HL-60 (cell line): ENCODE data around the gene TBC1D5.

Source experiments
- DNase-seq, 2 experiments: peaks; one replicate each; pipeline ENCODE4 v3.0.0-alpha.2; 2010 to 2020; ENCODE audit warnings: low read depth in 1 of 2, low spot score in 1 of 2
- H3K27ac ChIP-seq: fragments of 250-450 bp; sonication (Bioruptor Pico); replicated peaks from 2 replicates; pipeline ENCODE4 v1.5.1; 2020; ENCODE audit warnings: mild to moderate bottlenecking, moderate library complexity
- H3K27me3 ChIP-seq: fragments of 250-450 bp; sonication (Bioruptor Pico); 2 replicates; pipeline ENCODE4 v1.5.1; 2021; ENCODE audit warnings: mild to moderate bottlenecking, moderate library complexity; ENCODE audit not compliant: insufficient read depth, poor library complexity, severe bottlenecking
- H3K4me3 ChIP-seq: replicated peaks from 2 replicates; pipeline ENCODE4 v1.5.1; 2011; ENCODE audit warnings: mild to moderate bottlenecking, control low read depth, low read length; ENCODE audit not compliant: insufficient read depth
- GABPA ChIP-seq: IDR thresholded peaks from 2 replicates; pipeline ENCODE4 v1.6.1; 2012; ENCODE audit warnings: low read depth
- POLR2AphosphoS5 ChIP-seq: IDR thresholded peaks from 2 replicates; pipeline ENCODE4 v1.6.1; 2012; ENCODE audit warnings: low read depth
- SPI1 ChIP-seq: IDR thresholded peaks from 2 replicates; pipeline ENCODE4 v1.6.1; 2012; ENCODE audit warnings: low read depth, mild to moderate bottlenecking, borderline replicate concordance
- TF ChIP-seq, protein P1 (sequence below): IDR thresholded peaks from 2 replicates; pipeline ENCODE4 v1.6.1; 2012; ENCODE audit warnings: low read depth; ENCODE audit not compliant: insufficient replicate concordance
- TF ChIP-seq, protein P2 (sequence below): IDR thresholded peaks from one replicate; pipeline ENCODE4 v1.5.1; 2011; ENCODE audit warnings: low read length, control low read depth, inconsistent platforms; ENCODE audit not compliant: insufficient read depth

Gene TBC1D5

GRCh38 chr3:17645074-17645698 is 97.2 kb downstream of the TBC1D5 start:
- DNase-seq: peak; percentile 7 to 55
- Histone ChIP-seq H3K27ac (no peak overlapping the region), H3K27me3 (no peaks in the 10 kb centered on the region), H3K4me3 (no peak overlapping the region)
- TF ChIP-seq GABPA (no peak), POLR2AphosphoS5 (no peak), SPI1 (peak; percentile 6; the same call in 1 of the 2 replicates)
- TF ChIP-seq, protein P1, sequence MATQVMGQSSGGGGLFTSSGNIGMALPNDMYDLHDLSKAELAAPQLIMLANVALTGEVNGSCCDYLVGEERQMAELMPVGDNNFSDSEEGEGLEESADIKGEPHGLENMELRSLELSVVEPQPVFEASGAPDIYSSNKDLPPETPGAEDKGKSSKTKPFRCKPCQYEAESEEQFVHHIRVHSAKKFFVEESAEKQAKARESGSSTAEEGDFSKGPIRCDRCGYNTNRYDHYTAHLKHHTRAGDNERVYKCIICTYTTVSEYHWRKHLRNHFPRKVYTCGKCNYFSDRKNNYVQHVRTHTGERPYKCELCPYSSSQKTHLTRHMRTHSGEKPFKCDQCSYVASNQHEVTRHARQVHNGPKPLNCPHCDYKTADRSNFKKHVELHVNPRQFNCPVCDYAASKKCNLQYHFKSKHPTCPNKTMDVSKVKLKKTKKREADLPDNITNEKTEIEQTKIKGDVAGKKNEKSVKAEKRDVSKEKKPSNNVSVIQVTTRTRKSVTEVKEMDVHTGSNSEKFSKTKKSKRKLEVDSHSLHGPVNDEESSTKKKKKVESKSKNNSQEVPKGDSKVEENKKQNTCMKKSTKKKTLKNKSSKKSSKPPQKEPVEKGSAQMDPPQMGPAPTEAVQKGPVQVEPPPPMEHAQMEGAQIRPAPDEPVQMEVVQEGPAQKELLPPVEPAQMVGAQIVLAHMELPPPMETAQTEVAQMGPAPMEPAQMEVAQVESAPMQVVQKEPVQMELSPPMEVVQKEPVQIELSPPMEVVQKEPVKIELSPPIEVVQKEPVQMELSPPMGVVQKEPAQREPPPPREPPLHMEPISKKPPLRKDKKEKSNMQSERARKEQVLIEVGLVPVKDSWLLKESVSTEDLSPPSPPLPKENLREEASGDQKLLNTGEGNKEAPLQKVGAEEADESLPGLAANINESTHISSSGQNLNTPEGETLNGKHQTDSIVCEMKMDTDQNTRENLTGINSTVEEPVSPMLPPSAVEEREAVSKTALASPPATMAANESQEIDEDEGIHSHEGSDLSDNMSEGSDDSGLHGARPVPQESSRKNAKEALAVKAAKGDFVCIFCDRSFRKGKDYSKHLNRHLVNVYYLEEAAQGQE: no peak
- TF ChIP-seq, protein P2, sequence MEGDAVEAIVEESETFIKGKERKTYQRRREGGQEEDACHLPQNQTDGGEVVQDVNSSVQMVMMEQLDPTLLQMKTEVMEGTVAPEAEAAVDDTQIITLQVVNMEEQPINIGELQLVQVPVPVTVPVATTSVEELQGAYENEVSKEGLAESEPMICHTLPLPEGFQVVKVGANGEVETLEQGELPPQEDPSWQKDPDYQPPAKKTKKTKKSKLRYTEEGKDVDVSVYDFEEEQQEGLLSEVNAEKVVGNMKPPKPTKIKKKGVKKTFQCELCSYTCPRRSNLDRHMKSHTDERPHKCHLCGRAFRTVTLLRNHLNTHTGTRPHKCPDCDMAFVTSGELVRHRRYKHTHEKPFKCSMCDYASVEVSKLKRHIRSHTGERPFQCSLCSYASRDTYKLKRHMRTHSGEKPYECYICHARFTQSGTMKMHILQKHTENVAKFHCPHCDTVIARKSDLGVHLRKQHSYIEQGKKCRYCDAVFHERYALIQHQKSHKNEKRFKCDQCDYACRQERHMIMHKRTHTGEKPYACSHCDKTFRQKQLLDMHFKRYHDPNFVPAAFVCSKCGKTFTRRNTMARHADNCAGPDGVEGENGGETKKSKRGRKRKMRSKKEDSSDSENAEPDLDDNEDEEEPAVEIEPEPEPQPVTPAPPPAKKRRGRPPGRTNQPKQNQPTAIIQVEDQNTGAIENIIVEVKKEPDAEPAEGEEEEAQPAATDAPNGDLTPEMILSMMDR: peak; percentile 15

- no peaks in the 10 kb centered on the region for H3K27me3 ChIP-seq
- TF ChIP-seq GABPA (no peak), POLR2AphosphoS5 (no peak), SPI1 (no peak)
- TF ChIP-seq, protein P2: no peak
- TF ChIP-seq, protein P1: no peak
- H3K27ac ChIP-seq: no peak overlapping the region
- no peak for DNase-seq
- no peak overlapping the region for H3K4me3 ChIP-seq
These were observed 98.7 kb downstream of the TBC1D5 start for GRCh38 chr3:17643691-17644090.

DNA sequence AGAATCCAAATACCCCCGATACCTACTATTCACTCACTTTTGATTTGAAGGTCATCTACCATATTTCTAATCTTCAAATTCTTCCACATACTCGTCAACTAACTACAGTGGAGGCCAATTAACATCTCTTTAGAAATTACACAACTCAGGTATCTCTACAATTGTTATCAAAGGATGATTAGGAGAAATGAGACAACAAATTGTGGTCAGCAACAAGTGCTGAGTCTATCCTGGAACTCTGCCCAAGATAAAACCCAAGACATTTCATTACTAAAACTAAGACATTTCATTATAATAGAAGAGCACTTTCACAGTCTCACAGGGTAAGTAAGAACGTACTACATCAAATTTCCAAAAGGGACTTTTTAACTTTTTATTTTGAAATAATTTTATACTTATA is 100.0 kb downstream of the TBC1D5 start:
- TF ChIP-seq GABPA: no peak
- TF ChIP-seq, protein P1: no peak
- TF ChIP-seq POLR2AphosphoS5: no peak
- TF ChIP-seq SPI1: no peak
- TF ChIP-seq, protein P2: no peak
- no peak overlapping the region for H3K4me3 ChIP-seq
- peak in 1 of 2 experiments; percentile 6 for DNase-seq
- H3K27me3 ChIP-seq: no peaks in the 10 kb centered on the region
- H3K27ac ChIP-seq: no peak overlapping the region
